COR-L47 (cell line): ENCODE data around the gene ACHE.
"Not testable (repeated sequence)": the region's sequence is repeated elsewhere in the genome, so short reads cannot be mapped to it uniquely, and the experiment has no call there.

Experiments
- DNase-seq: peaks from one replicate; lab custom pipeline; 2025; lab: John Stamatoyannopoulos, UW

ACHE gene

GRCh38 chr7:100861616-100861985, 34.1 kb downstream of the ACHE start:
- DNase-seq, result no peak

GRCh38 chr7:100860702-100861615, 34.7 kb downstream of the ACHE start:
- DNase-seq, result no peak

- no peak for DNase-seq
Observed at GRCh38 chr7:100859856-100860255, 35.8 kb downstream of the ACHE start.

- DNase-seq, result no peak
Observed at GRCh38 chr7:100856871-100857282, 38.8 kb downstream of the ACHE start.

GRCh38 chr7:100855515-100855914, 40.2 kb downstream of the ACHE start:
- DNase-seq, result no peak

- not testable (repeated sequence) for DNase-seq
Observed at GRCh38 chr7:100854899-100855298, 40.8 kb downstream of the ACHE start.

- no peak for DNase-seq
Observed at GRCh38 chr7:100854146-100854895, 41.4 kb downstream of the ACHE start.

GRCh38 chr7:100852048-100852872, 43.4 kb downstream of the ACHE start, which contains the start of gene SLC12A9:
TSS of gene SLC12A9 (plus strand) at chr7:100852713. CDS start at chr7:100854198, 1,485 bp downstream.
- DNase-seq, result peak; percentile 85

- DNase-seq, result no peak
Observed at GRCh38 chr7:100847360-100847759, 48.3 kb downstream of the ACHE start.

- no peak for DNase-seq
Observed at GRCh38 chr7:100840470-100841100, 55.1 kb downstream of the ACHE start.
